DMS 273 treated with DMSO at 0.1 percent for 48 hours (cell line): ENCODE data around the gene RAB29.
"Not testable (repeated sequence)": the region's sequence is repeated elsewhere in the genome, so short reads cannot be mapped to it uniquely, and the experiment has no call there.

Source experiments
- DNase-seq: peaks from one replicate; lab custom pipeline; 2025; lab: John Stamatoyannopoulos, UW

The RAB29 gene

GRCh38 chr1:205775015-205775716 is at the start of gene RAB29:
Gene RAB29 (minus strand): TSS chr1:205775482. CDS start chr1:205774956, 526 bp downstream.
- peak; percentile 80 for DNase-seq

GRCh38 chr1:205824180-205824579 is 48.9 kb upstream of the RAB29 start:
- DNase-seq, result no peak

- not testable (repeated sequence) for DNase-seq
Observed at GRCh38 chr1:205823260-205823659, 48.0 kb upstream of the RAB29 start.

GRCh38 chr1:205822397-205822796 is 47.1 kb upstream of the RAB29 start:
- no peak for DNase-seq

- DNase-seq, result no peak
Observed at GRCh38 chr1:205817988-205818387, 42.7 kb upstream of the RAB29 start.

- no peak for DNase-seq
Observed at GRCh38 chr1:205817364-205817763, 42.1 kb upstream of the RAB29 start.

GRCh38 chr1:205813755-205814058 is 38.4 kb upstream of the RAB29 start:
- DNase-seq, result no peak

- peak; percentile 84 for DNase-seq
Observed at GRCh38 chr1:205812878-205813754, 37.8 kb upstream of the RAB29 start, which contains the start of gene SLC41A1. Gene SLC41A1 (minus strand): TSS chr1:205813198. CDS start chr1:205810441, 2,757 bp downstream.

- DNase-seq, result no peak
Observed at GRCh38 chr1:205812271-205812877, 37.1 kb upstream of the RAB29 start.

GRCh38 chr1:205811660-205812059 is 36.4 kb upstream of the RAB29 start:
- DNase-seq, result no peak

GRCh38 chr1:205810448-205811157 is 35.3 kb upstream of the RAB29 start:
- DNase-seq, result no peak

- no peak for DNase-seq
Observed at GRCh38 chr1:205809942-205810345, 34.7 kb upstream of the RAB29 start.

- DNase-seq, result no peak
Observed at GRCh38 chr1:205809469-205809868, 34.2 kb upstream of the RAB29 start.

- no peak for DNase-seq
Observed at GRCh38 chr1:205805082-205805711, 29.9 kb upstream of the RAB29 start.

GRCh38 chr1:205804605-205805004 is 29.3 kb upstream of the RAB29 start:
- DNase-seq, result no peak

GRCh38 chr1:205803986-205804385 is 28.7 kb upstream of the RAB29 start:
- no peak for DNase-seq

GRCh38 chr1:205802060-205802459 is 26.8 kb upstream of the RAB29 start:
- no peak for DNase-seq

- no peak for DNase-seq
Observed at GRCh38 chr1:205800981-205801703, 25.9 kb upstream of the RAB29 start.

- no peak for DNase-seq
Observed at GRCh38 chr1:205800427-205800826, 25.1 kb upstream of the RAB29 start.

GRCh38 chr1:205798577-205798976 is 23.3 kb upstream of the RAB29 start:
- no peak for DNase-seq

GRCh38 chr1:205797168-205797567 is 21.9 kb upstream of the RAB29 start:
- DNase-seq, result no peak
